ENCODE results near the gene TSFM.

The TSFM gene

DNA sequence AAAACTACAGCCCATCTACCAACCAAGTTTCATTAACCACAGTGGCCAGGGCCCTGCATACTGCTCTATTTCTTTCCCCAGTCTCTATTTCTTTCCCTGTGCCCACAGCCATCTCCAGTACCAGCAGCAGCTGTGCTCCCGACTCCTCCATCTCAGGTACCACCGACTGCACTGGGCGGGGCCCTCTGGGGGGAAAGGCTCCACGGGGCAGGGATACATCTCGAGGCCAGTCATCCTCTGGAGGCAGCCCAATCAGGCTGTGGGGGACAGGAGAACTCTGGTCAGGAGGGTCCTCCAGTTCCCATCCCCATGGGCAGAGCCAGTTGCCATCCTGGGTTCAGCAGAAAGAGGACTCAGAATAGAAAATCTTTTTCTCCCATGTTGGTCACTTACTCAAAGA, 33.5 kb upstream of the TSFM start:
- no peak for DNase-seq

DNA sequence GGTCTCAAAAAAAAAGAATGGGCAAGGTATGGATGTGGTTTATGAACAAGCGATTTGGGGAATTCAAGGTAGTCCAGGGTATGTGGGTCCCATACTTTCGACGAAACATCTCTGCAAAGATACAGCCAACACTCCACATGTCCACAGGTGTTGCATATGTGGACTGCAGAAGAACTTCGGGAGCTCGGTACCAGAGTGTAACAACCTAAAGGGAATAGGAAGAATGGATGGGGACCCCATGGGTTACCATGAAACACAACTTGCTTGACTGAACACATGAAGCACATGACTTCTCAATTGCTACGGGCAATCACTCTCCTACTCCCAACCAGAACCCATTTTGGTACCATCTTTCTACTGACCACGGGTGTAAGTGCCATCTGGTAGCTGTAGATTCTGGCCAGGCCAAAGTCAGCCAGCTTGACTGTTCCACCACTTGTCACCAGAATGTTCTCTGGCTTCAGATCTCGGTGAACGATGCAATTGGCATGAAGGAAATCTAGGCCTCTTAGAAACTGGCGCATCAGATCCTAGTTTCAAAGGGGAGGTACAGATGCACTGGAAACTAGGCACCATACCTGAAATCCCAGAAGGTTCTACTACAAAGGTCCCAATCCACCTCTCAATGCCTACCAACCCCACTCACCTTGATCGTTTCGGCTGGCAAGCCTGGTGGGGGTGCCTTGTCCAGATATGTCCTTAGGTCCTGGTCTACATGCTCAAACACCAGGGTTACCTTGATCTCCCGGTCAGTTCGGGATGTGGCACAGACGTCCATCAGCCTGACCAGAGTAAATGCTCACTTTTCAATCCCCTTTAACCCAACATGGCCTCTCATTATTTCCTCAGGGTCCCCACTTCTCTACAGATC, 31.8 kb upstream of the TSFM start:
- no peak for DNase-seq

DNA sequence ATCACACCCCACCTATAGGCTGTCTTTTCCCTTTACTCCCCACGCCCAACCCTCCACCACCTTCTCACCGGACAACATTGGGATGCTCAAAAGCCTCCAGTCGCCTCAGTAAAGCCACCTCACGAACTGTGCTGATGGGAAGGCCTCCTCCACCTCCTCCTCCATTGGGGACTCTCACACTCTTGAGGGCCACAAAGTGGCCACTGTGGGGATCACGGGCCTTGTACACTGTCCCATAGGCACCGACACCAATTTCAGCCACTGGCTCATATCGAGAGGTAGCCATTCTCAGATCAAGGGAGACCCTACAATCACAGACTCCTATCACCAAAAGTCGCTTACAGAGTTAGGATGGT, 31.2 kb upstream of the TSFM start:
- DNase-seq, result no peak

- DNase-seq, result peak; percentile 94
These were observed 30.6 kb upstream of the TSFM start, which contains the start of gene CDK4 for GRCh38 chr12:57751788-57752667. CDK4 (minus strand) TSS chr12:57752310; CDS start chr12:57751717, 593 bp downstream.

DNA sequence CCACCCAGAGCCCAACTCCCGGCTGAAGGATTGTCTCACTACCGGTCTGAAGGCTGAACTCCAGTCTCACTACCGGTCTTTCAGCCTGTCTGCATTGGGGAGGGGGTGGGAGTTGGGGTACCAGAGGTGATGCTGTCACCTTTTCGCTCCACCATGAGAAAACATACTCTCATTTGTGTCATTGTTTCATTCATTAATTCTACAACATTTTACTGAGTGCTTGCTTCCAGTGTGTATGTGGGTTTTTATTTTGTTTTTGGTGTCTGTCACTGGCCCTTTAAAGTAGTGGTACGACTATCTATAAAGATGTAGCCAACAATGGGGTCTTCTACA, 30.0 kb upstream of the TSFM start:
- DNase-seq, result no peak

DNA sequence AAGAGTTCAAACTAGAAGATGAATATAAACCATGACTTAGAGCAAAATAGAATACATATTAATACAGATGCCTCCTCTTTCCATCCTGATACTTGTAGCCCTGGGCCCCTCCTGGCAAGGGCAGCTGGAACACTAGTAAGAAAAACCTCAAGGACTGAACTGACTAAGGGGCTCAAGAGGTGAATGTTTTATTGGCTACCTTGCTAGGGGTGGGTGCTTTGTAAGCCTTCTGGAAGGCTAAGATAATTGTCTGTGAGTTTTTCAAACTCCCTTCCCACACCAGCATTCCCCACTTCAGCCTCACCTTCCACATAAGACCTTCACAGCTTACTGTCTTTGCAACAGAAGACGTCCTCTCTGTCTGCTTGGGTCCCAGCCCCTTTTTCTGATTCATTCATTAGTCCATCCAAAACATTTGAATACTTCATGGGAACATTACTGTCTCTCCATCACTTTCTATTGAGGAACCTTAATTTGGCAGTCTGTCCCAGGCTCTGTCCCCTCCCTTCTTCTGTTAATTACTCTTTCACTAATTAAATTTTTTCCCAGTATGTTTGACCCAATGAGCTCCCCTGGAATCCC, 28.7 kb upstream of the TSFM start:
- no peak for DNase-seq

- DNase-seq, result peak; percentile 70
These were observed 28.0 kb upstream of the TSFM start, which contains the start of gene MARCHF9 for GRCh38 chr12:57754411-57755193. MARCHF9 (plus strand) TSS chr12:57755103; CDS start chr12:57755529, 426 bp downstream.

GRCh38 chr12:57755194-57755453, 27.5 kb upstream of the TSFM start:
- no peak for DNase-seq

GRCh38 chr12:57755454-57756372, 26.9 kb upstream of the TSFM start:
- no peak for DNase-seq

GRCh38 chr12:57756406-57757341, 25.9 kb upstream of the TSFM start:
- no peak for DNase-seq

GRCh38 chr12:57757771-57758170, 24.8 kb upstream of the TSFM start:
- no peak for DNase-seq

- DNase-seq, result no peak
These were observed 23.8 kb upstream of the TSFM start for GRCh38 chr12:57758552-57759359.

DNA sequence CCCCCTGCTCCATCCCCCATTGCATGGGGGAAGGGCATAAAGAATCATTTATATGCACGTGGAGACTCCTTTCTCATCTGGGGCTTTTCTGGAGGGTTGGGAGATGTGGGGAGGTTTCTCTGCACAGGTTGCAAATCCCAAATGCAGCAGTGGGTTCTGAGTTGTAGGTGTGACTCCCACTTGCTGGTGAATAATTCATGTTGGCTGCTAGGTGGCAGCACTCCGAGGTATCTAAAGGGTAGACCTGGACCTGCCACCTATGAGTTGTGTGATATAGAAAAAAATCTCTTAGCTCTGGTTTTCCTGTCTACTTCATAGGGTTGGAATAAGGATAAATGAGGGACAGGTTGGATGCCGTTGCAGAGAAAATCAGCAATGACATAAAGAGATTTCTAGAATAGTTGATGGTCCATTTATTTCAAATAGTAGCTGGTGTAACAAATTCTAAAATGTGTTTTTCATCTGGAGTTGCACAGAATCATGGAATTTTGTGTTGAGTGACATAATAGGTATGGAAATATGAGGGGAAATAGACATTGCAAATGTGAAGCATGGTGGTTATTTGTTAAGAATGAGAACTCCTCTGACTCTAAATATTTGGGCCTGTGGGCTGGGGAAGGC, 23.1 kb upstream of the TSFM start:
- no peak for DNase-seq

- DNase-seq, result no peak
These were observed 22.1 kb upstream of the TSFM start for GRCh38 chr12:57760347-57760982.

GRCh38 chr12:57761391-57761998, 21.1 kb upstream of the TSFM start:
- DNase-seq, result no peak

GRCh38 chr12:57762463-57762862, 20.1 kb upstream of the TSFM start:
- DNase-seq, result no peak

DNA sequence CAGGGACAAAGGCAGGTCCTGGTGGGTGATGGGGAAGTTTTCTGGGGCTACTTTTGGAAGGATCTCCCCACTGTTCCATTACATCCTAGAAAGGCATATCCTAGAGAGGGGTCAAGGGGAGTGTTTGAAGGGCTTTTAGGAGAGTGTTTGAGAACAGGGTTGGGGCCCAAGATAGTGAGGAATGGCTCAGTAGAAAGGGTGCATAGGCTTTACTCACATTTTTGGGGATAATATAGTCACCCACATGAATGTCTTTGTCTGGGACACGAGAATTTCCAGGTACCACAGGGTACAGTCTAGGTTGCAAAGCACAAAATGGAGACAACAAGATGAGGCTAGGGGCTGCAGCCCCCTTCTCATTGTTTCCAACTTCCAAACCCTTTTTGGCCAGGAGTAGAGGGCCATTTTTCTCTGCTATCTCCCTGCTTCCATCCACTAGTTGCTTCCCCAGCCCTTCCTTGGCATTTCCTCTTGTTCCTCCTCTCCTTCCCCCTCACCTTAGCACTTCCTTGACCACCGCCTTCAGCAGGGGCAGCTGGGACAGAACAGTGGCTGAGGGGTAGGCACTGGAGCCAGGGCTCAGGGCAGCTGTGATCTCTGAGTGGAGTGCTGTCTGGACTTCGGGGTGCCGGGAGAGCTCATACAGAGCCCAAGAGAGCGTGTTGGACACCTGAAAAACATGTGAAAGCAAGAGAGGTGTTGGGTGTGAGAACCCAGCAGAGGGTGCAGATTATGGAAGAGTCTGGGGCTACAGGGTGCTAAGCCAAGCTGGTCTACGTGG, 18.5 kb upstream of the TSFM start:
- no peak for DNase-seq

DNA sequence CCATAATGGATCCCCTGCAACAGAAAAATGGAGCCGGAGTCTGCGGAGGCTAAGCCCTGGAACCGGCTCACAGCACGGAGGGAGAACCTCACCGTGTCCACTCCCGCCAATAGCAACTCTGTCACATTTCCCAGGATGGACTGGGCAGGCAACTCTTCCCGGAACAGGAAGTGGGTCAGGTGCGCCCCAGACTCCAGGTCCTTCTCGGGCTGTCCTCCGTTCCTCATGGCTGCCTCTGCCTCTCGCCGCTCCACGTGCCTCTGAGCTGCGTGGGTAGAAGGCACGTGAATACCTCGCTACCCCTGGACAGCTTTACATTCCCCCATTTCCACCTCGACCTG, 18.0 kb upstream of the TSFM start:
- no peak for DNase-seq
